SJSA1 (cell line): ENCODE data around the gene CNOT4. TPM values are rescaled to one million over a fixed set of nuclear protein-coding genes. Genes with fewer than 3 reads are reported as not detected.
A peak's percentile ranks its signal among the peaks of the same experiment; 100 is the strongest.

ENCODE experiments used
- DNase-seq, 2 experiments: peaks; one replicate each; pipeline ENCODE4 v3.0.0-alpha.2; 2015 to 2020; ENCODE audit warnings: low spot score in 2 of 2, low read depth in 1 of 2
- H3K27ac ChIP-seq: fragments of 250-450 bp; sonication (Bioruptor Pico); 2 replicates; pipeline ENCODE4 v1.5.1; 2020; ENCODE audit warnings: mild to moderate bottlenecking, moderate library complexity
- H3K27me3 ChIP-seq: fragments of 250-450 bp; sonication (Bioruptor Pico); replicated peaks from 2 replicates; pipeline ENCODE4 v1.5.1; 2020; ENCODE audit warnings: mild to moderate bottlenecking, moderate library complexity
- H3K36me3 ChIP-seq: fragments of 250-450 bp; sonication (Bioruptor Pico); 2 replicates; pipeline ENCODE4 v1.5.1; 2020; ENCODE audit warnings: mild to moderate bottlenecking
- H3K4me1 ChIP-seq: fragments of 250-450 bp; sonication (Bioruptor Pico); replicated peaks from 2 replicates; pipeline ENCODE4 v1.6.1; 2021; ENCODE audit warnings: mild to moderate bottlenecking
- H3K4me3 ChIP-seq: fragments of 250-450 bp; sonication (Bioruptor Pico); 2 replicates; pipeline ENCODE4 v1.5.1; 2020; ENCODE audit warnings: mild to moderate bottlenecking
- H3K9me3 ChIP-seq: fragments of 250-450 bp; sonication (Bioruptor Pico); replicated peaks from 2 replicates; pipeline ENCODE4 v1.5.1; 2020; ENCODE audit warnings: mild to moderate bottlenecking
- total RNA-seq: library from RNA; depleted of rRNA; stranded (reverse); fragments of >200 nt; shearing (Covaris generic); gene quantifications from 2 replicates; pipeline ENCODE4 v1.2.3, GENCODE V29; 2014

Gene CNOT4
- total RNA-seq, 1 experiment from 2014 or later = 9.1 TPM

- DNase-seq = no peak
- H3K4me3 ChIP-seq = no peak overlapping the region
- H3K27me3 ChIP-seq = no peaks in the 10 kb centered on the region; the same call in 1 of the 2 replicates
These were observed 17.1 kb upstream of the CNOT4 start for GRCh38 chr7:135527025-135527424.

GRCh38 chr7:135525426-135525825 is 15.5 kb upstream of the CNOT4 start:
- Histone ChIP-seq H3K4me3 (no peak overlapping the region), H3K27me3 (no peaks in the 10 kb centered on the region; the same call in 1 of the 2 replicates), H3K27ac (no peak overlapping the region), H3K9me3 (no peaks in the 10 kb centered on the region), H3K4me1 (no peaks in the 10 kb centered on the region), H3K36me3 (no peaks in the 10 kb centered on the region)
- DNase-seq = no peak

More at GRCh38 chr7:135527025-135527424, 17.1 kb upstream of the CNOT4 start:
- Histone ChIP-seq H3K9me3 (no peaks in the 10 kb centered on the region), H3K27ac (no peak overlapping the region), H3K36me3 (no peaks in the 10 kb centered on the region), H3K4me1 (no peaks in the 10 kb centered on the region)

- no peaks in the 10 kb centered on the region for H3K36me3 ChIP-seq
These were observed 13.2 kb upstream of the CNOT4 start for GRCh38 chr7:135523146-135523545.

GRCh38 chr7:135522509-135522908 is 12.6 kb upstream of the CNOT4 start:
- Histone ChIP-seq H3K4me3 (no peak overlapping the region), H3K36me3 (no peaks in the 10 kb centered on the region), H3K9me3 (no peaks in the 10 kb centered on the region), H3K27ac (no peak overlapping the region), H3K4me1 (no peaks in the 10 kb centered on the region), H3K27me3 (no peaks in the 10 kb centered on the region)
- no peak for DNase-seq

More at GRCh38 chr7:135523146-135523545, 13.2 kb upstream of the CNOT4 start:
- Histone ChIP-seq H3K4me3 (no peak overlapping the region), H3K4me1 (no peaks in the 10 kb centered on the region), H3K9me3 (no peaks in the 10 kb centered on the region), H3K27ac (no peak overlapping the region), H3K27me3 (no peaks in the 10 kb centered on the region)
- DNase-seq = no peak

GRCh38 chr7:135519871-135520270 is 10.0 kb upstream of the CNOT4 start:
- Histone ChIP-seq H3K27me3 (no peaks in the 10 kb centered on the region), H3K36me3 (no peaks in the 10 kb centered on the region), H3K4me1 (no peaks in the 10 kb centered on the region), H3K9me3 (no peaks in the 10 kb centered on the region), H3K27ac (no peak overlapping the region), H3K4me3 (no peak overlapping the region)
- no peak for DNase-seq

- Histone ChIP-seq H3K4me1 (no peaks in the 10 kb centered on the region), H3K27me3 (no peaks in the 10 kb centered on the region), H3K4me3 (no peak overlapping the region), H3K36me3 (no peaks in the 10 kb centered on the region), H3K27ac (no peak overlapping the region), H3K9me3 (no peaks in the 10 kb centered on the region)
- no peak for DNase-seq
These were observed 9.4 kb upstream of the CNOT4 start for GRCh38 chr7:135519233-135519688.

GRCh38 chr7:135518748-135519147 is 8.8 kb upstream of the CNOT4 start:
- H3K27me3 ChIP-seq = no peaks in the 10 kb centered on the region
- no peak overlapping the region for H3K27ac ChIP-seq
- DNase-seq = no peak
- H3K4me3 ChIP-seq = no peak overlapping the region
- H3K9me3 ChIP-seq = no peaks in the 10 kb centered on the region
- no peaks in the 10 kb centered on the region for H3K36me3 ChIP-seq
- H3K4me1 ChIP-seq = peaks cover under 1% of the 10 kb centered on the region; the same call in 1 of the 2 replicates

- H3K4me1 ChIP-seq = peaks cover 6% of the 10 kb centered on the region; the same call in 1 of the 2 replicates
- H3K9me3 ChIP-seq = no peaks in the 10 kb centered on the region
- H3K27ac ChIP-seq = no peak overlapping the region
These were observed 7.2 kb upstream of the CNOT4 start for GRCh38 chr7:135517060-135517459.

GRCh38 chr7:135514856-135515255 is 5.0 kb upstream of the CNOT4 start:
- no peaks in the 10 kb centered on the region for H3K9me3 ChIP-seq
- DNase-seq = no peak
- no peak overlapping the region for H3K4me3 ChIP-seq
- no peaks in the 10 kb centered on the region for H3K27me3 ChIP-seq
- no peaks in the 10 kb centered on the region for H3K36me3 ChIP-seq
- no peak overlapping the region for H3K27ac ChIP-seq
- peaks cover 6% of the 10 kb centered on the region; the same call in 1 of the 2 replicates for H3K4me1 ChIP-seq

More at GRCh38 chr7:135517060-135517459, 7.2 kb upstream of the CNOT4 start:
- H3K4me3 ChIP-seq = no peak overlapping the region
- H3K36me3 ChIP-seq = no peaks in the 10 kb centered on the region
- H3K27me3 ChIP-seq = no peaks in the 10 kb centered on the region
- DNase-seq = no peak

GRCh38 chr7:135512135-135512887 is 2.4 kb upstream of the CNOT4 start:
- H3K4me3 ChIP-seq = no peak overlapping the region
- DNase-seq = peak in 1 of 2 experiments; percentile 29
- H3K27ac ChIP-seq = no peak overlapping the region
- peaks cover 13% of the 10 kb centered on the region; the same call in 1 of the 2 replicates for H3K4me1 ChIP-seq
- H3K36me3 ChIP-seq = peaks cover 3% of the 10 kb centered on the region; the same call in 1 of the 2 replicates
- H3K27me3 ChIP-seq = no peaks in the 10 kb centered on the region
- H3K9me3 ChIP-seq = no peaks in the 10 kb centered on the region

- H3K27ac ChIP-seq = no peak overlapping the region
- peak in 1 of 2 experiments; percentile 28 for DNase-seq
- no peaks in the 10 kb centered on the region for H3K27me3 ChIP-seq
- H3K36me3 ChIP-seq = peaks cover 3% of the 10 kb centered on the region; the same call in 1 of the 2 replicates
- H3K4me3 ChIP-seq = peak overlapping the region; percentile 66
- H3K4me1 ChIP-seq = peaks cover 13% of the 10 kb centered on the region; the same call in 1 of the 2 replicates
- H3K9me3 ChIP-seq = no peaks in the 10 kb centered on the region
These were observed 786 bp upstream of the CNOT4 start for GRCh38 chr7:135510592-135511183.

- Histone ChIP-seq H3K27me3 (no peaks in the 10 kb centered on the region), H3K9me3 (no peaks in the 10 kb centered on the region), H3K4me1 (peaks cover 13% of the 10 kb centered on the region; the same call in 1 of the 2 replicates), H3K36me3 (peaks cover 3% of the 10 kb centered on the region; the same call in 1 of the 2 replicates), H3K4me3 (peak overlapping the region; percentile 66), H3K27ac (peak overlapping the region; percentile 85)
- peak in 1 of 2 experiments; percentile 41 for DNase-seq
These were observed 388 bp downstream of the CNOT4 start for GRCh38 chr7:135509589-135509838.

GRCh38 chr7:135508883-135509588 is 866 bp downstream of the CNOT4 start:
- Histone ChIP-seq H3K27me3 (no peaks in the 10 kb centered on the region), H3K4me1 (peaks cover 13% of the 10 kb centered on the region; the same call in 1 of the 2 replicates), H3K27ac (peak overlapping the region; percentile 85), H3K36me3 (peaks cover 3% of the 10 kb centered on the region; the same call in 1 of the 2 replicates), H3K9me3 (no peaks in the 10 kb centered on the region), H3K4me3 (peak overlapping the region; percentile 66)
- peak in 1 of 2 experiments; percentile 47 for DNase-seq
